SH-SY5Y (cell line): ENCODE results near the gene OXSM.

Source experiments
- GATA2 ChIP-seq: IDR thresholded peaks from 2 replicates; pipeline ENCODE4 v1.6.1; 2011; ENCODE audit warnings: mild to moderate bottlenecking, low read depth, low read length
- GATA3 ChIP-seq: IDR thresholded peaks from 2 replicates; pipeline ENCODE4 v1.6.1; 2011; ENCODE audit warnings: low read depth, mild to moderate bottlenecking, low read length, moderate library complexity

The OXSM gene

GRCh38 chr3:25782938-25783660 is 6.8 kb upstream of the OXSM start, which contains the start of gene NGLY1:
NGLY1 (minus strand) TSS chr3:25783443; CDS start chr3:25783390, 53 bp downstream.
- TF ChIP-seq GATA3, result no peak
- no peak for TF ChIP-seq GATA2

GRCh38 chr3:25783661-25784512 is 6.0 kb upstream of the OXSM start:
- no peak for TF ChIP-seq GATA3
- TF ChIP-seq GATA2, result no peak

- no peak for TF ChIP-seq GATA2
- TF ChIP-seq GATA3, result no peak
Observed at GRCh38 chr3:25784971-25785370, 4.9 kb upstream of the OXSM start.

DNA sequence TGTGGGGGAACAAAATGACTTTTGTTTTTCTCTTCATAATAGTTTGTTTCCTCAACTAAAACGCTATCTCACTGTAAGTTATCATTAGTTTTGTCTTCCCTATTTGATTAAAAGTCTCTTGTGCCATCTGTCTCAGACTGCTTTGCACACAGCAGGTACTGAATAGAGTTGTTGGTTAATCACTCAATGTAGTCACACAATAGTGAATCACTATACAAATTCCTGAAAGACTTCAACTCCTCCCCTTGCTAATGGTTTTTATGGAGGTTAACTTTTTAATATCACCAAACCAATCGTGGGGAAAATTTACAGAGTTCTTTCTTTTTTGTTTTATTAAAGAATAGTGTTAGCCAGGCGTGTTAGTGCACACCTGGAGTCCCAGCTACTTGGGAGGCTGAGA is 4.1 kb upstream of the OXSM start:
- TF ChIP-seq GATA2 (no peak), GATA3 (no peak)

- no peak for TF ChIP-seq GATA2
- TF ChIP-seq GATA3, result no peak
Observed at GRCh38 chr3:25787689-25788088, 2.2 kb upstream of the OXSM start.

GRCh38 chr3:25789209-25789595 is 688 bp upstream of the OXSM start:
- TF ChIP-seq GATA3, result no peak
- no peak for TF ChIP-seq GATA2

- TF ChIP-seq GATA3, result no peak
- no peak for TF ChIP-seq GATA2
Observed at GRCh38 chr3:25801786-25802185, 11.9 kb downstream of the OXSM start.

DNA sequence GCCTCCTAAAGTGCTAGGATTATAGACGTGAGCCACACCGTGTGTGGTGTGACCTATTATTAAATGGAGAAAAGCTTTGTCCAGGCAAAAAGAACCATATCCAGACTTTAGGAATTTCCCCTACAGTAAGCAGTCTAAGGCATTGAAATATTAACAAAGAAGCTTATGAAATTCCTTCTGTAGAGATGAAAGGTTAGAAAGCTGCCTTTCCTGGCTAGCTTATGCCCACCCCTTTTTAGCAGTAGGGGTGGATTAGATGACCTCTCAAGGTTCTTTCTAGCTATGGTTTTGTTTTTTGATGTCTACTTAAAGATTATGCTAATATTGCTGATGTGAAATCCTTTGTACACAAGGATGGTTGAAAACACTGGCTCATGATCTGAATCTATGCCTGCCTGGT is 13.9 kb downstream of the OXSM start:
- TF ChIP-seq GATA2, result no peak
- no peak for TF ChIP-seq GATA3

- TF ChIP-seq GATA2 (no peak), GATA3 (no peak)
Observed at GRCh38 chr3:25804676-25805075, 14.8 kb downstream of the OXSM start.

GRCh38 chr3:25812644-25813043 is 22.8 kb downstream of the OXSM start:
- TF ChIP-seq GATA2, result no peak

GRCh38 chr3:25817107-25817506 is 27.2 kb downstream of the OXSM start:
- TF ChIP-seq GATA2 (no peak), GATA3 (no peak)

DNA sequence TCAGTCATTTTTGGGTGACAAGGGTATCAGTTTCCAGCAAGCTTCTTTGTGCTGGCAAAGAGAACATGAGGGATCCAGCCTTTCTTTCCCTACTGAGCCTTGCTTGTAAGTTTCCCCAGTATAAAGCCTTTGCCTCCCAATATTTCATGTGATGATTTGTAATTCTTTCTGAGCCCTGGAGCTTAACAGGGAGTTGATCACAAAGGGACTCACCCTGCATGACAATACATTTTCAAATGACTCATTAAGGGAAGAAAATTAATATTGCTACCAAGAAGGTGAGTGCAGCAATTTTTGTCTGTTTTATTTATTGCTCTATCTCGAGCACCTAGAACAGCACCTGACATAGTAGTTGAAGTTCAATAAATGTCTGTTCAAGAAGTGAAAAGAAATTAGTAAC is 27.7 kb downstream of the OXSM start:
- TF ChIP-seq GATA2 (no peak), GATA3 (no peak)

GRCh38 chr3:25818335-25818734 is 28.4 kb downstream of the OXSM start:
- TF ChIP-seq GATA3 (no peak), GATA2 (no peak)

DNA sequence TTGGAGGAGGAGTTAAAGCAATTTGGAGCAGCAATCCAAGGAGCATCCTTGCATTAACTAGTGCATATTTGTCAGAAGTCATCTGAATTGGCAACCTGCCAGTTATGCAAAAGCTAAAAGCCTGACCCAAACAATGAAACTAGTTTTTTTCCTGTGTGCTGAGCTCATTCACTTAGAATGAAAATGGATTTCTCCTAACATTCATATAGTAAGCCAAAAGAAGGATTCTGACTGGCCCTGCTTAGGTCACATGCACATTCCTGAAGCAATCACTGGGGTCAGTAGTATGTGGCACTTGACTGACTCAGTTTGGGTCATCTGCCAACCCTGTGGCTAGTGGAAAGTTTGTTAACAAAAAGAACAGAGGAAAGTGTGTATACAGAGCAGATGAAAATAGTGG is 30.5 kb downstream of the OXSM start:
- TF ChIP-seq GATA3, result no peak
- no peak for TF ChIP-seq GATA2

DNA sequence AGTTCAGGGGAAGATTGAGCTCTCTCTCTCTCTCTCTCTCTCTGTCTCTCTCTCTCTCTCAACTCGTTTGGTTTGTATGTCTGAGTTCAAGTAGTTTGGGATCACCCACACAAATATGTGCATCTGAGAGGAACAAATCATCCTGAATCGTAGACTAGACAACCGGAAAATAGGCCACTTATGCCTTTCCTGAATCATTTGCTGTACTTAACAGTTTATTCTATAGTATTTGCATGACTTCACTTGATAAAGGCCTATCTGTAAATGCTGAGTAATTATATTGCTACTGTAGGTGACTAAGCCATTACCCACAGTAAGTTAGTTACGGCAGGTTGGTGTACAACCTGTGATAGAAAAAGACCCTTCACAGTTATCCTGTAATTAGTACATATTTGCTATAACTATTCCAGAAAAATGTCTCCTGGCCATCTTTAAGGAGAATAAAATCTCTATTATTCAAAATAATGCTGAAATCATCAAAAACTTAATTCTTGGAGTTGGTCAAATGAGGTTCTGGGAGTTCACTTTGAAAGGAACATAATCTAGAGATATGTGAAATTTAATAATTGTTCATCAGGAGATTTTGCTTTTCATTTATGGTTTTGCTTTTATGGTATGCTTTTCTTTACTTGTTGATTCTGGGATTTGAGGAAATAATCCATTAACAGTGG is 31.1 kb downstream of the OXSM start:
- TF ChIP-seq GATA3 (no peak), GATA2 (no peak)
